ENCODE data around the gene PLEKHA4. TPM values are rescaled to one million over a fixed set of nuclear protein-coding genes. Genes with fewer than 3 reads are reported as not detected.

Gene PLEKHA4
- total and polyA plus RNA-seq, 2 of the 13 experiments (the other 11 are each of a cell fraction or from before 2014, with no cell fraction given), result 4.8 to 6.0 TPM

DNA sequence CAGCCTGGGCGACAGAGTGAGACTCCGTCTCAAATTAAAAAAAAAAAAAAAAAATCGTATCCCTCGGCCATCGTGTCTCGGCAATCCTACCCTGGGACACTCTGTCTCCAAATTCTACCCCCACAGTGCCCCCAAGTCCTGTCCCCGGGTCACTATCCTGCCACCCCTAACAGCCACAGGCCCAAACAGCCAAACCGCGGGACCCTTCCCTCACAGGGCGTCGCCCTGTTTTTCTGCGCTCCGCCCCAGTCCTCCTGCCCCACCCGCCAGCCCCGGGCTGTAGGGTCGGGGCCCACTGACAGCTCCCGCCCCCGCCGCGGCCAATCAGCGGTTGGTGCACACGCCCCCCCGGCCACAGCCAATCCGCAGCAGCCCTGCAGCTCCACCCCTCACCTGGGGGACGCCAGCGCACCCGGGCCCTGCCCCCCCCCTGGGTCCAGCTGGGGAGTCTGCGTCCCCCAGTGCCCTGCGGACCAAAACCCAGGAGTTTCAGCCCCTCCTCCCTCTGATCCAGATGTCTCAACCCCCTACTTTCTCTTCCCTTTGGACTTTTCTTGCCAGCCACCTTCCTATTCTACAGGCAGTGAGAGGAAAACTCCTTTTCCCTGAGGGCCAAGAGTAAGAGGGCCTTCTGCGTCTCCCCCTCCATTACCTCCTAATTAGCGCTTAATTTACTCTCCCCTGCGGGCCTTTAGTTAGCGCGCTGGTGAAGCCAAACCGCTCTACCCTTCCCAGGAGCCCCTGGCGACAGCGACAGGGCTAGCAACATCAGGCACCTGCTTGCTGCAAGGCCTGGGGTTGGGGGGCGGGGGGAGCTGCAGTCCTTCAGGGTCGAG lies 56.1 kb downstream of the PLEKHA4 start (continued):
- TF ChIP-seq KDM2A (CRISPR knock-in tag; IDR thresholded peaks at IDR 0.05; ENCODE audit: borderline replicate concordance, low read depth) (peak; percentile 83), KAT7 (CRISPR knock-in tag; IDR thresholded peaks at IDR 0.05; ENCODE audit: borderline replicate concordance) (no peak), NR1H2 (CRISPR knock-in tag; IDR thresholded peaks at IDR 0.05; ENCODE audit: borderline replicate concordance, low read depth) (no peak), ZNF850 (CRISPR knock-in tag; conservative IDR thresholded peaks at IDR 0.05) (no peak), FOXP1 (IDR thresholded peaks at IDR 0.05) (no peak), FOXP1 (CRISPR knock-in tag; IDR thresholded peaks at IDR 0.05) (no peak), FOXA1 (IDR thresholded peaks at IDR 0.05) (no peak), FOXA1 (CRISPR knock-in tag; IDR thresholded peaks at IDR 0.05) (no peak), FIP1L1 (IDR thresholded peaks at IDR 0.05; ENCODE audit: borderline replicate concordance, insufficient read depth, low read depth, low read length) (0 out of 2 replicates have a peak, but pooled peaks have one; percentile 24), ZNF598 (CRISPR knock-in tag; IDR thresholded peaks at IDR 0.05; ENCODE audit: borderline replicate concordance) (no peak), ZNF160 (CRISPR knock-in tag; IDR thresholded peaks at IDR 0.05) (peak; percentile 63; the same call in 1 of the 2 replicates), TCF12 (IDR thresholded peaks at IDR 0.05) (no peak), TCF12 (CRISPR knock-in tag; IDR thresholded peaks at IDR 0.05) (no peak), ZNF780A (CRISPR knock-in tag; IDR thresholded peaks at IDR 0.05) (no peak)
- TF ChIP-seq, protein P1, sequence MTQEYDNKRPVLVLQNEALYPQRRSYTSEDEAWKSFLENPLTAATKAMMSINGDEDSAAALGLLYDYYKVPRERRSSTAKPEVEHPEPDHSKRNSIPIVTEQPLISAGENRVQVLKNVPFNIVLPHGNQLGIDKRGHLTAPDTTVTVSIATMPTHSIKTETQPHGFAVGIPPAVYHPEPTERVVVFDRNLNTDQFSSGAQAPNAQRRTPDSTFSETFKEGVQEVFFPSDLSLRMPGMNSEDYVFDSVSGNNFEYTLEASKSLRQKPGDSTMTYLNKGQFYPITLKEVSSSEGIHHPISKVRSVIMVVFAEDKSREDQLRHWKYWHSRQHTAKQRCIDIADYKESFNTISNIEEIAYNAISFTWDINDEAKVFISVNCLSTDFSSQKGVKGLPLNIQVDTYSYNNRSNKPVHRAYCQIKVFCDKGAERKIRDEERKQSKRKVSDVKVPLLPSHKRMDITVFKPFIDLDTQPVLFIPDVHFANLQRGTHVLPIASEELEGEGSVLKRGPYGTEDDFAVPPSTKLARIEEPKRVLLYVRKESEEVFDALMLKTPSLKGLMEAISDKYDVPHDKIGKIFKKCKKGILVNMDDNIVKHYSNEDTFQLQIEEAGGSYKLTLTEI (CRISPR knock-in tag; conservative IDR thresholded peaks at IDR 0.05), result no peak
- TF ChIP-seq, protein P2, sequence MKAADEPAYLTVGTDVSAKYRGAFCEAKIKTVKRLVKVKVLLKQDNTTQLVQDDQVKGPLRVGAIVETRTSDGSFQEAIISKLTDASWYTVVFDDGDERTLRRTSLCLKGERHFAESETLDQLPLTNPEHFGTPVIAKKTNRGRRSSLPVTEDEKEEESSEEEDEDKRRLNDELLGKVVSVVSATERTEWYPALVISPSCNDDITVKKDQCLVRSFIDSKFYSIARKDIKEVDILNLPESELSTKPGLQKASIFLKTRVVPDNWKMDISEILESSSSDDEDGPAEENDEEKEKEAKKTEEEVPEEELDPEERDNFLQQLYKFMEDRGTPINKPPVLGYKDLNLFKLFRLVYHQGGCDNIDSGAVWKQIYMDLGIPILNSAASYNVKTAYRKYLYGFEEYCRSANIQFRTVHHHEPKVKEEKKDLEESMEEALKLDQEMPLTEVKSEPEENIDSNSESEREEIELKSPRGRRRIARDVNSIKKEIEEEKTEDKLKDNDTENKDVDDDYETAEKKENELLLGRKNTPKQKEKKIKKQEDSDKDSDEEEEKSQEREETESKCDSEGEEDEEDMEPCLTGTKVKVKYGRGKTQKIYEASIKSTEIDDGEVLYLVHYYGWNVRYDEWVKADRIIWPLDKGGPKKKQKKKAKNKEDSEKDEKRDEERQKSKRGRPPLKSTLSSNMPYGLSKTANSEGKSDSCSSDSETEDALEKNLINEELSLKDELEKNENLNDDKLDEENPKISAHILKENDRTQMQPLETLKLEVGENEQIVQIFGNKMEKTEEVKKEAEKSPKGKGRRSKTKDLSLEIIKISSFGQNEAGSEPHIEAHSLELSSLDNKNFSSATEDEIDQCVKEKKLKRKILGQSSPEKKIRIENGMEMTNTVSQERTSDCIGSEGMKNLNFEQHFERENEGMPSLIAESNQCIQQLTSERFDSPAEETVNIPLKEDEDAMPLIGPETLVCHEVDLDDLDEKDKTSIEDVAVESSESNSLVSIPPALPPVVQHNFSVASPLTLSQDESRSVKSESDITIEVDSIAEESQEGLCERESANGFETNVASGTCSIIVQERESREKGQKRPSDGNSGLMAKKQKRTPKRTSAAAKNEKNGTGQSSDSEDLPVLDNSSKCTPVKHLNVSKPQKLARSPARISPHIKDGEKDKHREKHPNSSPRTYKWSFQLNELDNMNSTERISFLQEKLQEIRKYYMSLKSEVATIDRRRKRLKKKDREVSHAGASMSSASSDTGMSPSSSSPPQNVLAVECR (CRISPR knock-in tag; IDR thresholded peaks at IDR 0.05; ENCODE audit: borderline replicate concordance), result peak; percentile 35; the same call in 1 of the 2 replicates
- TF ChIP-seq, protein P3, sequence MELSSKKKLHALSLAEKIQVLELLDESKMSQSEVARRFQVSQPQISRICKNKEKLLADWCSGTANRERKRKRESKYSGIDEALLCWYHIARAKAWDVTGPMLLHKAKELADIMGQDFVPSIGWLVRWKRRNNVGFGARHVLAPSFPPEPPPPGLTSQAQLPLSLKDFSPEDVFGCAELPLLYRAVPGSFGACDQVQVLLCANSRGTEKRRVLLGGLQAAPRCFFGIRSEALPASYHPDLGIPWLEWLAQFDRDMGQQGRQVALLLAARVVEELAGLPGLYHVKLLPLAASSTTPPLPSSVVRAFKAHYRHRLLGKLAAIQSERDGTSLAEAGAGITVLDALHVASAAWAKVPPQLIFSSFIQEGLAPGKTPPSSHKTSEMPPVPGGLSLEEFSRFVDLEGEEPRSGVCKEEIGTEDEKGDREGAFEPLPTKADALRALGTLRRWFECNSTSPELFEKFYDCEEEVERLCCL (CRISPR knock-in tag; IDR thresholded peaks at IDR 0.05; ENCODE audit: borderline replicate concordance), result no peak
- TF ChIP-seq, protein P4, sequence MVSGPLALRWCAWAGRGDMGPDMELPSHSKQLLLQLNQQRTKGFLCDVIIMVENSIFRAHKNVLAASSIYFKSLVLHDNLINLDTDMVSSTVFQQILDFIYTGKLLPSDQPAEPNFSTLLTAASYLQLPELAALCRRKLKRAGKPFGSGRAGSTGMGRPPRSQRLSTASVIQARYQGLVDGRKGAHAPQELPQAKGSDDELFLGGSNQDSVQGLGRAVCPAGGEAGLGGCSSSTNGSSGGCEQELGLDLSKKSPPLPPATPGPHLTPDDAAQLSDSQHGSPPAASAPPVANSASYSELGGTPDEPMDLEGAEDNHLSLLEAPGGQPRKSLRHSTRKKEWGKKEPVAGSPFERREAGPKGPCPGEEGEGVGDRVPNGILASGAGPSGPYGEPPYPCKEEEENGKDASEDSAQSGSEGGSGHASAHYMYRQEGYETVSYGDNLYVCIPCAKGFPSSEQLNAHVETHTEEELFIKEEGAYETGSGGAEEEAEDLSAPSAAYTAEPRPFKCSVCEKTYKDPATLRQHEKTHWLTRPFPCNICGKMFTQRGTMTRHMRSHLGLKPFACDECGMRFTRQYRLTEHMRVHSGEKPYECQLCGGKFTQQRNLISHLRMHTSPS (CRISPR knock-in tag; IDR thresholded peaks at IDR 0.05; ENCODE audit: low read depth), result no peak
- TF ChIP-seq, protein P5, sequence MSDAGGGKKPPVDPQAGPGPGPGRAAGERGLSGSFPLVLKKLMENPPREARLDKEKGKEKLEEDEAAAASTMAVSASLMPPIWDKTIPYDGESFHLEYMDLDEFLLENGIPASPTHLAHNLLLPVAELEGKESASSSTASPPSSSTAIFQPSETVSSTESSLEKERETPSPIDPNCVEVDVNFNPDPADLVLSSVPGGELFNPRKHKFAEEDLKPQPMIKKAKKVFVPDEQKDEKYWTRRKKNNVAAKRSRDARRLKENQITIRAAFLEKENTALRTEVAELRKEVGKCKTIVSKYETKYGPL (CRISPR knock-in tag; IDR thresholded peaks at IDR 0.05), result no peak
